WTC11 (cell line): ENCODE data around the gene OSM. TPM values are rescaled to one million over a fixed set of nuclear protein-coding genes. Genes with fewer than 3 reads are reported as not detected.

Experiments used
- ATAC-seq: fragments of 200-7000 bp; cut with Tn5 transposase; 2 replicates; pipeline ENCODE4 v1.10.0; 2021; ENCODE audit warnings: mild to moderate bottlenecking, moderate library complexity
- CTCF ChIA-PET: fragments of 300-600 bp; sonication (Branson Sonifier 250); formaldehyde crosslinking; loops from one replicate; lab custom pipeline; 2021; ENCODE audit warnings: antibody characterized with exemption; lab: Charles Lee
- POLR2A ChIA-PET: fragments of 350-600 bp; sonication (Branson Sonifier 250); formaldehyde crosslinking; loops from one replicate; lab custom pipeline; 2021; ENCODE audit warnings: antibody characterized with exemption; lab: Charles Lee
- DNase-seq: peaks from one replicate; pipeline ENCODE4 v3.0.0; 2021; ENCODE audit warnings: low spot score
- H3K27ac Mint-ChIP-seq: 2 replicates; pipeline ENCODE4 v1.8.0; 2021; ENCODE audit warnings: mixed read lengths
- H3K27me3 Mint-ChIP-seq: 2 replicates; pipeline ENCODE4 v1.8.0; 2021; ENCODE audit warnings: low read depth, mild to moderate bottlenecking, moderate library complexity, mixed read lengths
- H3K36me3 Mint-ChIP-seq: 2 replicates; pipeline ENCODE4 v1.8.0; 2021; ENCODE audit warnings: mixed read lengths
- H3K4me1 Mint-ChIP-seq: 2 replicates; pipeline ENCODE4 v1.8.0; 2022; ENCODE audit warnings: mixed read lengths
- H3K4me3 Mint-ChIP-seq: 2 replicates; pipeline ENCODE4 v1.8.0; 2021; ENCODE audit warnings: mild to moderate bottlenecking, moderate library complexity, mixed read lengths
- H3K9me3 Mint-ChIP-seq: 2 replicates; pipeline ENCODE4 v1.8.0; 2021; ENCODE audit warnings: mixed read lengths
- NFYB ChIP-seq: sonication (generic); formaldehyde crosslinking; conservative IDR thresholded peaks from 2 replicates; pipeline ENCODE4 v1.8.0; 2022; ENCODE audit warnings: low read depth, missing genetic modification reagents
- NR2C2 ChIP-seq: sonication (generic); formaldehyde crosslinking; IDR thresholded peaks from 2 replicates; pipeline ENCODE4 v1.8.0; 2022; ENCODE audit warnings: mild to moderate bottlenecking, missing genetic modification reagents
- RELA ChIP-seq: sonication (generic); formaldehyde crosslinking; IDR thresholded peaks from 2 replicates; pipeline ENCODE4 v1.8.1; 2022; ENCODE audit warnings: missing genetic modification reagents, mild to moderate bottlenecking, borderline replicate concordance
- RORB ChIP-seq: fragments of 250-450 bp; sonication (Bioruptor Pico); IDR thresholded peaks from 2 replicates; pipeline ENCODE4 v1.9.0; 2021; ENCODE audit warnings: mild to moderate bottlenecking
- SMAD3 ChIP-seq: sonication (generic); formaldehyde crosslinking; IDR thresholded peaks from 2 replicates; pipeline ENCODE4 v1.8.0; 2022; ENCODE audit warnings: missing genetic modification reagents, mild to moderate bottlenecking, borderline replicate concordance
- SOX15 ChIP-seq: fragments of 250-450 bp; sonication (Bioruptor Pico); IDR thresholded peaks from 2 replicates; pipeline ENCODE4 v1.9.0; 2021; ENCODE audit warnings: mild to moderate bottlenecking
- SP1 ChIP-seq: sonication (generic); formaldehyde crosslinking; conservative IDR thresholded peaks from 2 replicates; pipeline ENCODE4 v1.8.1; 2022; ENCODE audit warnings: missing genetic modification reagents
- ZBTB21 ChIP-seq: sonication (generic); formaldehyde crosslinking; IDR thresholded peaks from 2 replicates; pipeline ENCODE4 v1.8.1; 2023; ENCODE audit warnings: mild to moderate bottlenecking, missing genetic modification reagents, borderline replicate concordance
- ZNF423 ChIP-seq: fragments of 250-450 bp; sonication (Bioruptor Pico); IDR thresholded peaks from 2 replicates; pipeline ENCODE4 v2.1.2; 2022; ENCODE audit warnings: mild to moderate bottlenecking, moderate library complexity
- total RNA-seq: library from RNA; stranded (reverse); gene quantifications from 3 replicates; pipeline ENCODE4 v1.2.3, GENCODE V29; 2021
- TF ChIP-seq, protein P1 (sequence below): sonication (generic); formaldehyde crosslinking; IDR thresholded peaks from 2 replicates; pipeline ENCODE4 v1.8.0; 2022; ENCODE audit warnings: missing genetic modification reagents
- TF ChIP-seq, protein P2 (sequence below): sonication (generic); formaldehyde crosslinking; IDR thresholded peaks from 2 replicates; pipeline ENCODE4 v1.8.0; 2023; ENCODE audit warnings: mild to moderate bottlenecking, missing genetic modification reagents
- TF ChIP-seq, protein P3 (sequence below): sonication (generic); formaldehyde crosslinking; IDR thresholded peaks from 2 replicates; pipeline ENCODE4 v1.8.0; 2022; ENCODE audit warnings: mild to moderate bottlenecking, missing genetic modification reagents
- TF ChIP-seq, protein P4 (sequence below): sonication (generic); formaldehyde crosslinking; IDR thresholded peaks from 2 replicates; pipeline ENCODE4 v1.8.0; 2022; ENCODE audit warnings: mild to moderate bottlenecking, missing genetic modification reagents
- TF ChIP-seq, protein P5 (sequence below): fragments of 200-600 bp; IDR thresholded peaks from 2 replicates; pipeline ENCODE4 v1.8.0; 2022; ENCODE audit warnings: antibody characterized with exemption
- TF ChIP-seq, protein P6 (sequence below): sonication (generic); formaldehyde crosslinking; IDR thresholded peaks from 2 replicates; pipeline ENCODE4 v1.8.0; 2023; ENCODE audit warnings: missing genetic modification reagents

OSM gene
- total RNA-seq, 1 experiment from 2014 or later: not detected

DNA sequence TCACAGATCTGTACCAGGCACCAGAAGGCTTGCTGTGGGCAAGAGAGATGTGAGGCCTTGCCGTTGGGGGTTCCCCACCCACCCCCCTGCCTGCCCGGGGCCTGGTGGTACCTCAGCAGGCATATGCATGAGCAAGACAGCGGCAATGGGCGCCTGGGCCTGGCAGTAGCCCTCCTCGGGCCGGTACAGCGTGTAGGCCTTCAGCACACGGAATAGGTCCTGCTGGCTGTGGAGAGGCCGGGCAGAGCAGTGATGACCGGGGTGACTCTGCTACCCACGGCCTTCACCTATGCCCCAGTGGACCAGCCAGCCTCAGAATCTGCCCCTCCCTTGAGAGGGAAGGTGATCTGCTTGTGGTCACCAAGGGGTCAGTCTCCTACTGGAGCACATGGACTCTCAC lies 28.2 kb upstream of the OSM start:
- ATAC-seq (no peak), DNase-seq (no peak)
- POLR2A ChIA-PET: no interaction called here
- CTCF ChIA-PET: no interaction called here
- Mint-ChIP-seq H3K27me3 (no peaks in the 10 kb centered on the region), H3K9me3 (no peaks in the 10 kb centered on the region), H3K4me3 (no peak overlapping the region), H3K4me1 (peaks cover 6% of the 10 kb centered on the region; the same call in 1 of the 2 replicates)
- TF ChIP-seq, protein P1, sequence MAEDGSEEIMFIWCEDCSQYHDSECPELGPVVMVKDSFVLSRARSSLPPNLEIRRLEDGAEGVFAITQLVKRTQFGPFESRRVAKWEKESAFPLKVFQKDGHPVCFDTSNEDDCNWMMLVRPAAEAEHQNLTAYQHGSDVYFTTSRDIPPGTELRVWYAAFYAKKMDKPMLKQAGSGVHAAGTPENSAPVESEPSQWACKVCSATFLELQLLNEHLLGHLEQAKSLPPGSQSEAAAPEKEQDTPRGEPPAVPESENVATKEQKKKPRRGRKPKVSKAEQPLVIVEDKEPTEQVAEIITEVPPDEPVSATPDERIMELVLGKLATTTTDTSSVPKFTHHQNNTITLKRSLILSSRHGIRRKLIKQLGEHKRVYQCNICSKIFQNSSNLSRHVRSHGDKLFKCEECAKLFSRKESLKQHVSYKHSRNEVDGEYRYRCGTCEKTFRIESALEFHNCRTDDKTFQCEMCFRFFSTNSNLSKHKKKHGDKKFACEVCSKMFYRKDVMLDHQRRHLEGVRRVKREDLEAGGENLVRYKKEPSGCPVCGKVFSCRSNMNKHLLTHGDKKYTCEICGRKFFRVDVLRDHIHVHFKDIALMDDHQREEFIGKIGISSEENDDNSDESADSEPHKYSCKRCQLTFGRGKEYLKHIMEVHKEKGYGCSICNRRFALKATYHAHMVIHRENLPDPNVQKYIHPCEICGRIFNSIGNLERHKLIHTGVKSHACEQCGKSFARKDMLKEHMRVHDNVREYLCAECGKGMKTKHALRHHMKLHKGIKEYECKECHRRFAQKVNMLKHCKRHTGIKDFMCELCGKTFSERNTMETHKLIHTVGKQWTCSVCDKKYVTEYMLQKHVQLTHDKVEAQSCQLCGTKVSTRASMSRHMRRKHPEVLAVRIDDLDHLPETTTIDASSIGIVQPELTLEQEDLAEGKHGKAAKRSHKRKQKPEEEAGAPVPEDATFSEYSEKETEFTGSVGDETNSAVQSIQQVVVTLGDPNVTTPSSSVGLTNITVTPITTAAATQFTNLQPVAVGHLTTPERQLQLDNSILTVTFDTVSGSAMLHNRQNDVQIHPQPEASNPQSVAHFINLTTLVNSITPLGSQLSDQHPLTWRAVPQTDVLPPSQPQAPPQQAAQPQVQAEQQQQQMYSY (CRISPR knock-in tag): no peak
- TF ChIP-seq, protein P2, sequence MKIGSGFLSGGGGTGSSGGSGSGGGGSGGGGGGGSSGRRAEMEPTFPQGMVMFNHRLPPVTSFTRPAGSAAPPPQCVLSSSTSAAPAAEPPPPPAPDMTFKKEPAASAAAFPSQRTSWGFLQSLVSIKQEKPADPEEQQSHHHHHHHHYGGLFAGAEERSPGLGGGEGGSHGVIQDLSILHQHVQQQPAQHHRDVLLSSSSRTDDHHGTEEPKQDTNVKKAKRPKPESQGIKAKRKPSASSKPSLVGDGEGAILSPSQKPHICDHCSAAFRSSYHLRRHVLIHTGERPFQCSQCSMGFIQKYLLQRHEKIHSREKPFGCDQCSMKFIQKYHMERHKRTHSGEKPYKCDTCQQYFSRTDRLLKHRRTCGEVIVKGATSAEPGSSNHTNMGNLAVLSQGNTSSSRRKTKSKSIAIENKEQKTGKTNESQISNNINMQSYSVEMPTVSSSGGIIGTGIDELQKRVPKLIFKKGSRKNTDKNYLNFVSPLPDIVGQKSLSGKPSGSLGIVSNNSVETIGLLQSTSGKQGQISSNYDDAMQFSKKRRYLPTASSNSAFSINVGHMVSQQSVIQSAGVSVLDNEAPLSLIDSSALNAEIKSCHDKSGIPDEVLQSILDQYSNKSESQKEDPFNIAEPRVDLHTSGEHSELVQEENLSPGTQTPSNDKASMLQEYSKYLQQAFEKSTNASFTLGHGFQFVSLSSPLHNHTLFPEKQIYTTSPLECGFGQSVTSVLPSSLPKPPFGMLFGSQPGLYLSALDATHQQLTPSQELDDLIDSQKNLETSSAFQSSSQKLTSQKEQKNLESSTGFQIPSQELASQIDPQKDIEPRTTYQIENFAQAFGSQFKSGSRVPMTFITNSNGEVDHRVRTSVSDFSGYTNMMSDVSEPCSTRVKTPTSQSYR (CRISPR knock-in tag): no peak
- no peak for TF ChIP-seq NFYB (CRISPR knock-in tag)
- TF ChIP-seq, protein P3, sequence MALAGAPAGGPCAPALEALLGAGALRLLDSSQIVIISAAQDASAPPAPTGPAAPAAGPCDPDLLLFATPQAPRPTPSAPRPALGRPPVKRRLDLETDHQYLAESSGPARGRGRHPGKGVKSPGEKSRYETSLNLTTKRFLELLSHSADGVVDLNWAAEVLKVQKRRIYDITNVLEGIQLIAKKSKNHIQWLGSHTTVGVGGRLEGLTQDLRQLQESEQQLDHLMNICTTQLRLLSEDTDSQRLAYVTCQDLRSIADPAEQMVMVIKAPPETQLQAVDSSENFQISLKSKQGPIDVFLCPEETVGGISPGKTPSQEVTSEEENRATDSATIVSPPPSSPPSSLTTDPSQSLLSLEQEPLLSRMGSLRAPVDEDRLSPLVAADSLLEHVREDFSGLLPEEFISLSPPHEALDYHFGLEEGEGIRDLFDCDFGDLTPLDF (CRISPR knock-in tag): no peak
- no peak for TF ChIP-seq RORB (CRISPR knock-in tag)
- TF ChIP-seq SP1 (CRISPR knock-in tag): no peak
- no peak for TF ChIP-seq RELA (CRISPR knock-in tag)
- TF ChIP-seq SMAD3 (CRISPR knock-in tag): no peak
- TF ChIP-seq, protein P4, sequence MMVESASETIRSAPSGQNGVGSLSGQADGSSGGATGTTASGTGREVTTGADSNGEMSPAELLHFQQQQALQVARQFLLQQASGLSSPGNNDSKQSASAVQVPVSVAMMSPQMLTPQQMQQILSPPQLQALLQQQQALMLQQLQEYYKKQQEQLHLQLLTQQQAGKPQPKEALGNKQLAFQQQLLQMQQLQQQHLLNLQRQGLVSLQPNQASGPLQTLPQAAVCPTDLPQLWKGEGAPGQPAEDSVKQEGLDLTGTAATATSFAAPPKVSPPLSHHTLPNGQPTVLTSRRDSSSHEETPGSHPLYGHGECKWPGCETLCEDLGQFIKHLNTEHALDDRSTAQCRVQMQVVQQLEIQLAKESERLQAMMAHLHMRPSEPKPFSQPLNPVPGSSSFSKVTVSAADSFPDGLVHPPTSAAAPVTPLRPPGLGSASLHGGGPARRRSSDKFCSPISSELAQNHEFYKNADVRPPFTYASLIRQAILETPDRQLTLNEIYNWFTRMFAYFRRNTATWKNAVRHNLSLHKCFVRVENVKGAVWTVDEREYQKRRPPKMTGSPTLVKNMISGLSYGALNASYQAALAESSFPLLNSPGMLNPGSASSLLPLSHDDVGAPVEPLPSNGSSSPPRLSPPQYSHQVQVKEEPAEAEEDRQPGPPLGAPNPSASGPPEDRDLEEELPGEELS (CRISPR knock-in tag): no peak
- TF ChIP-seq, protein P5, sequence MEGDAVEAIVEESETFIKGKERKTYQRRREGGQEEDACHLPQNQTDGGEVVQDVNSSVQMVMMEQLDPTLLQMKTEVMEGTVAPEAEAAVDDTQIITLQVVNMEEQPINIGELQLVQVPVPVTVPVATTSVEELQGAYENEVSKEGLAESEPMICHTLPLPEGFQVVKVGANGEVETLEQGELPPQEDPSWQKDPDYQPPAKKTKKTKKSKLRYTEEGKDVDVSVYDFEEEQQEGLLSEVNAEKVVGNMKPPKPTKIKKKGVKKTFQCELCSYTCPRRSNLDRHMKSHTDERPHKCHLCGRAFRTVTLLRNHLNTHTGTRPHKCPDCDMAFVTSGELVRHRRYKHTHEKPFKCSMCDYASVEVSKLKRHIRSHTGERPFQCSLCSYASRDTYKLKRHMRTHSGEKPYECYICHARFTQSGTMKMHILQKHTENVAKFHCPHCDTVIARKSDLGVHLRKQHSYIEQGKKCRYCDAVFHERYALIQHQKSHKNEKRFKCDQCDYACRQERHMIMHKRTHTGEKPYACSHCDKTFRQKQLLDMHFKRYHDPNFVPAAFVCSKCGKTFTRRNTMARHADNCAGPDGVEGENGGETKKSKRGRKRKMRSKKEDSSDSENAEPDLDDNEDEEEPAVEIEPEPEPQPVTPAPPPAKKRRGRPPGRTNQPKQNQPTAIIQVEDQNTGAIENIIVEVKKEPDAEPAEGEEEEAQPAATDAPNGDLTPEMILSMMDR: no peak
- no peak for TF ChIP-seq ZNF423 (CRISPR knock-in tag)
- TF ChIP-seq NR2C2 (CRISPR knock-in tag): no peak
- TF ChIP-seq, protein P6, sequence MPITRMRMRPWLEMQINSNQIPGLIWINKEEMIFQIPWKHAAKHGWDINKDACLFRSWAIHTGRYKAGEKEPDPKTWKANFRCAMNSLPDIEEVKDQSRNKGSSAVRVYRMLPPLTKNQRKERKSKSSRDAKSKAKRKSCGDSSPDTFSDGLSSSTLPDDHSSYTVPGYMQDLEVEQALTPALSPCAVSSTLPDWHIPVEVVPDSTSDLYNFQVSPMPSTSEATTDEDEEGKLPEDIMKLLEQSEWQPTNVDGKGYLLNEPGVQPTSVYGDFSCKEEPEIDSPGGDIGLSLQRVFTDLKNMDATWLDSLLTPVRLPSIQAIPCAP (CRISPR knock-in tag): no peak
- no peak for TF ChIP-seq SOX15
- TF ChIP-seq ZBTB21 (CRISPR knock-in tag): no peak
- TF ChIP-seq, all 79 proteins: peak for 0
- no peak overlapping the region for H3K27ac Mint-ChIP-seq
- H3K36me3 Mint-ChIP-seq: no peaks in the 10 kb centered on the region
